Measurements from ENCODE around the gene FHIT.

FHIT gene

GRCh38 chr3:60188803-60189202 lies 1062.4 kb downstream of the FHIT start:
- no peak for DNase-seq

GRCh38 chr3:60187343-60187742 lies 1063.9 kb downstream of the FHIT start:
- no peak for DNase-seq

GRCh38 chr3:60186359-60186758 lies 1064.9 kb downstream of the FHIT start:
- DNase-seq = no peak

- DNase-seq = no peak
Observed at GRCh38 chr3:60185161-60185560, 1066.1 kb downstream of the FHIT start.

- DNase-seq = no peak
Observed at GRCh38 chr3:60182697-60183096, 1068.6 kb downstream of the FHIT start.

- DNase-seq = no peak
Observed at GRCh38 chr3:60178931-60179653, 1072.2 kb downstream of the FHIT start.

- no peak for DNase-seq
Observed at GRCh38 chr3:60177726-60178125, 1073.5 kb downstream of the FHIT start.

- DNase-seq = no peak
Observed at GRCh38 chr3:60176614-60177013, 1074.6 kb downstream of the FHIT start.

GRCh38 chr3:60175680-60176079 lies 1075.6 kb downstream of the FHIT start:
- DNase-seq = no peak

- DNase-seq = no peak
Observed at GRCh38 chr3:60169755-60170154, 1081.5 kb downstream of the FHIT start.

GRCh38 chr3:60167186-60167585 lies 1084.1 kb downstream of the FHIT start:
- no peak for DNase-seq

- no peak for DNase-seq
Observed at GRCh38 chr3:60160822-60161748, 1090.2 kb downstream of the FHIT start.

- DNase-seq = no peak
Observed at GRCh38 chr3:60160111-60160821, 1091.0 kb downstream of the FHIT start.

- no peak for DNase-seq
Observed at GRCh38 chr3:60158035-60158434, 1093.2 kb downstream of the FHIT start.

GRCh38 chr3:60154011-60154410 lies 1097.2 kb downstream of the FHIT start:
- no peak for DNase-seq

GRCh38 chr3:60153221-60153999 lies 1097.8 kb downstream of the FHIT start:
- DNase-seq = no peak

- no peak for DNase-seq
Observed at GRCh38 chr3:60149501-60149900, 1101.8 kb downstream of the FHIT start.

GRCh38 chr3:60147249-60147950 lies 1103.9 kb downstream of the FHIT start:
- DNase-seq = no peak

GRCh38 chr3:60146121-60146520 lies 1105.1 kb downstream of the FHIT start:
- DNase-seq = no peak

- no peak for DNase-seq
Observed at GRCh38 chr3:60144071-60144470, 1107.2 kb downstream of the FHIT start.

- DNase-seq = no peak
Observed at GRCh38 chr3:60142009-60142408, 1109.2 kb downstream of the FHIT start.

GRCh38 chr3:60140160-60140559 lies 1111.1 kb downstream of the FHIT start:
- no peak for DNase-seq

Data from NCI-H2029 treated with DMSO at 0.1 percent for 48 hours (cell line).